GM19372 (cell line): ENCODE results near the gene BEAN1.
"Not testable (repeated sequence)": the region's sequence is repeated elsewhere in the genome, so short reads cannot be mapped to it uniquely, and the experiment has no call there.

ENCODE experiments used
- ATAC-seq: cut with Tn5 transposase; IDR thresholded peaks from one replicate; pipeline ENCODE4 v1.9.1; 2021; ENCODE audit warnings: mild to moderate bottlenecking, low read depth, moderate library complexity; ENCODE audit not compliant: unreplicated experiment

Gene BEAN1

DNA sequence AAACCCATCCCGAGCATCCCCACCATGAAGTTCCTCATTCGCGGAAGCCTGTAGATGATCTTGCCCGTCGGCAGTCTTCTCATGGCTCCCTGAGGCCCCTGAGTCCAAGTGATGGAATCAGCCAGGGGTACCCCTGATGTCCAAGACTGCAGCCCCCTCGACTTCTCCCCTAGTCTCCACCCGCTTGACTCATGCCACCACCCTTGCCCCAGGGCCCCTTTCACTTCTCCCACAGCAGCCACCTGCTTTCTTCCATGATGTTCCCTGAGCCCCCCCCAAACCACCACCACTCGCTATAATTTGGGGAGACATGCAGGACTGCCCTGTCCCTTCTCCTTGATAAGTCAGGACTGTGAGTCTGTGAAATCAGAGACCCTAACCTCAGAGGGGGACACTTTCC is 11.4 kb downstream of the BEAN1 start:
- ATAC-seq, result no peak

GRCh38 chr16:66439051-66439730 is 12.1 kb downstream of the BEAN1 start:
- ATAC-seq, result no peak

DNA sequence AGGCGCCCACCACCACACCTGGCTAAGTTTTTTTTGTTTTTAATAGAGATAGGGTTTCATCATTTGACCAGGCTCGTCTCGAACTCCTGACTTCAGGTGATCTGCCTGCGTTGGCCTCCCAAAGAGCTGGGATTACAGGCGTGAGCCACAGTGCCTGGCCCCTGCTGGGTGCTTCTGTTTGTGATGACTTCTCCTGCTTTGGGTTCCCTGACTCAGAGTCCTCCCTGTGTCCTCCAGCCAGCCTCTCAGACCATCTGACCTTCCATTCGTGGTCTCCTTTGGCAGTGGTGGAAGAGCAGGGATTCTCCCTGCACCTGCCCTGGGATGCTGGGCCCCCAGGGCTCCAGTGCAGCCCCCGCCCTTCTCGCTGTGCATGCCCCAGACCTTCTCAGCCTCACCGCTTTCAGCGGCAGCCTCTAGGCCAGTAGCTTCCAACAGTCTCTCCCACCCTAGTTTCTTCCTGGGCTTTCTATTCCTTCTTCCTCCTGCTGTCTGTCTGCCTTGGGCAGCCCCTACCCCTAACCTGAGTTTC is 13.2 kb downstream of the BEAN1 start:
- no peak for ATAC-seq

DNA sequence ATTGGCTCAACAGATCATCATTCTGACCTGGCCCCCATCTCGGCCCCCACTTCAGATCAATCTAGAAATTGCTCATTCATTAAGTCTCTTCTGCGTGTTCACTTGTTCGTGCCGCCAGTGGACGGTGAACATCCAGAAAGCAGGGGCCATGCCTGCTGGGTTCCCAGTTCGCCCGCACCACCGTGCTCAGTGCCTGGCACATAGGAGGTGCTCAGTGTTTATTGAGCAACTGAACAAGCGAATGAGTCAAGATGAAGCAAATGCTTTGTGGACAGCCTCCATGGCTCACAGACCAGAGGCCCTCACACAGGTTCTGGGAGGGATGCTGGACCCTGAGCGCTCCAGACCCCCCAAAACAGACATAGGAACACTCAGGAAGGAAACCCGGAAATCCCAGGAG is 13.9 kb downstream of the BEAN1 start:
- no peak for ATAC-seq

GRCh38 chr16:66441586-66442375 is 14.7 kb downstream of the BEAN1 start:
- ATAC-seq, result no peak

GRCh38 chr16:66442502-66443268 is 15.6 kb downstream of the BEAN1 start:
- no peak for ATAC-seq

- ATAC-seq, result no peak
Observed at GRCh38 chr16:66443269-66443652, 16.2 kb downstream of the BEAN1 start.

DNA sequence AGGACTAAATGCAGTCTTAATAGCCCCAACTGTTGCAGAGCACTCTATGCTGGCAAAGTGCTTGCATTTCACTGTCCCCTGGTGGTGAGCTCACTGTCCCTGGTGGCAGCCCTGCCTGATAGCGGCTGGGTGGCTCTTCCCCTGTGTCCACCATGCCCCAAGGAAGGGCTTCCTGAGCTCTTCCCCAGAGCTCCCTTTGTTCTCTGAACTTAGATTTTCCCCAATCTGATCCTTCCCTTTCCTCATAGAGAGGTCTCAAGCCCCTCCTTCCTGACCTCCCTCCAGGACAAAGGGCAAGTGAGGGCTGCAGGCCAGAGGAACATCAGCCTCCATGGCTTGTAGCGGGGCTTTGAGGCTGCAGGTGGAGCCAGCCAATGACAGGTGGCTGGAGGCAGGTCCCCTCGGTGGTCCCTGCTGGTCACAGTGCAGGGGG is 17.0 kb downstream of the BEAN1 start:
- no peak for ATAC-seq

GRCh38 chr16:66446737-66447136 is 19.6 kb downstream of the BEAN1 start:
- ATAC-seq, result no peak

GRCh38 chr16:66447491-66447890 is 20.4 kb downstream of the BEAN1 start:
- no peak for ATAC-seq

DNA sequence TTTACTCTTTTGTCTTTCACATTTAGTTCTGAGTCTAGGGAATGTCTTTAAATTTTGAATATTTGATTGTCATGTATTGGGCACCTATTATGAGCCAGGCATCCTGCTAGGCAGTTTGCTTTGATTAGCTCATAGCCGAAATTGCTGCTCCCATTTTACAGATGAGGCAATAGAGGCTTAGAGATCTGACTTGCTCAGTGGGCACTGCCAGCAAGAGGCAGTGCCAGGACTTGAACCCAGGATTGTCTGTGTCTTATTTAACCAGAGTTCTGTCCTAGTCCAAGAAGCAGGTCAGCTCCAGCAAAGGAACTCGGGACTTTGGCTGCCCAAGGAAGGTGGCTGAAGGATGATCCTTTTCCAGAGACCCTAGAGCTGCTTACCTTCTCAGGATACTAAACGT is 24.5 kb downstream of the BEAN1 start:
- ATAC-seq, result no peak

GRCh38 chr16:66453230-66453629 is 26.1 kb downstream of the BEAN1 start:
- not testable (repeated sequence) for ATAC-seq

GRCh38 chr16:66454751-66455150 is 27.7 kb downstream of the BEAN1 start:
- no peak for ATAC-seq

- no peak for ATAC-seq
Observed at GRCh38 chr16:66455970-66456369, 28.9 kb downstream of the BEAN1 start.

- no peak for ATAC-seq
Observed at GRCh38 chr16:66457888-66458287, 30.8 kb downstream of the BEAN1 start.

GRCh38 chr16:66458292-66458691 is 31.2 kb downstream of the BEAN1 start:
- ATAC-seq, result no peak

DNA sequence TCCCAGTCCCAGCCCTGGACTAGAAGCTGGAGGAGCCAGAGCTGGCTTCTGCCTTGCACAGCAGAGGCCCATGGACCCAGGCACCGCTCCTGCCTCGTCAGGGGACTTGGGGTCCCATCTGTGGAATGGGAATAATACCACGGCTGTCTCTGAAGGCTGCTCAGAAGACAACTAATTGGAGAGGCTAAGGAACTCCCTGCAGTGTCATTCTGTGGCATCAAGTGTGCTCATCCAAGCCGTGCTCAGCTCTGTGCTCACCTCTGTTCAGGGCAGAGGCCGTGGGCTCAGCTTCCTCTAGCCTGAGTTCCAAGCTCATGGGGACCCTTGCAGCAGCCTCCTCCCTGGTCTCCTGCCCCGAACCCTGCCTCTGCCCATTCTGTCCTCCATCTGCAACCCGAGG is 31.8 kb downstream of the BEAN1 start:
- ATAC-seq, result no peak

DNA sequence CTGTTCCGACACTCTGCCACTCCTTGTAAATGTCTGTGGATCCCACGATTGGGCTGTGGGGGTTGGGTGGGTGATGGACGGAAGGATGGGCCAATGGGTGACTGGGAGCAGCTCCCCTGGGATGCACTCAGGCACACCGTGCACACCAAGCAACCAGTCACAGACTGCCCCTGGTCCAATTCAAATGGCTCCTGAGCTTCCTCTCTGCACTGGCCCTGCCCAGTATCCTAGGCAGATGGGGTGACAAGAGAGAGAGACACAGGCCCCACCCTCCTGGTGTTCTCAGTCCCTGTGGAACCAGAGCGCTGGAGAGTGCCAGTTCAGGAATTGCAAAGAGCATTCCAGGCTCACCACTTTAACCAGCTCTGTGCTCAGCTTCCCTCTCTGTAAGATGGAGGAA is 32.8 kb downstream of the BEAN1 start:
- ATAC-seq, result no peak

DNA sequence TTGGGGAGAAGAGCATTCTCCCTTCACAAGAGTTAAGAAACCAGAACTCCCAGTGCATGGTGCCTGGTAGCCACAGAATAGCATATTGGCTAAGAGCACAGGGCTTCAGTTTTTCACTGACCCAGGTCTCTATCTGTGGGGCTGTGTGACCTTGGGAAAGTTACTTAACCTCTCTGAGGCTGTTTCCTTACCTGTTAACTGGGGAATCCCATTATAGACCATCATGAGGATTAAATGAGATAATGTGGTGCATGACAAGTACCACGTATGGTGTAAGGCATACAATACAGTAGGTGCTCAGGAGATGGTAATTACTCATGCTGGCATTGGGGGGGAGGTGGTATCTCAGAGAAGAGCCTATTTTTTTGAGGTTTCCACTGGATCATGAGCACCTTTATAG is 33.6 kb downstream of the BEAN1 start:
- no peak for ATAC-seq

- no peak for ATAC-seq
Observed at GRCh38 chr16:66462912-66463311, 35.8 kb downstream of the BEAN1 start.

GRCh38 chr16:66465946-66466345 is 38.9 kb downstream of the BEAN1 start:
- ATAC-seq, result not testable (repeated sequence)
